GM18861 (cell line): Measurements from ENCODE around the gene ACOT7.

Experiments used
- ATAC-seq: cut with Tn5 transposase; IDR thresholded peaks from one replicate; pipeline ENCODE4 v1.9.1; 2021; ENCODE audit not compliant: unreplicated experiment

ACOT7 gene

GRCh38 chr1:6348511-6349191 is 44.9 kb downstream of the ACOT7 start:
- ATAC-seq: no peak

DNA sequence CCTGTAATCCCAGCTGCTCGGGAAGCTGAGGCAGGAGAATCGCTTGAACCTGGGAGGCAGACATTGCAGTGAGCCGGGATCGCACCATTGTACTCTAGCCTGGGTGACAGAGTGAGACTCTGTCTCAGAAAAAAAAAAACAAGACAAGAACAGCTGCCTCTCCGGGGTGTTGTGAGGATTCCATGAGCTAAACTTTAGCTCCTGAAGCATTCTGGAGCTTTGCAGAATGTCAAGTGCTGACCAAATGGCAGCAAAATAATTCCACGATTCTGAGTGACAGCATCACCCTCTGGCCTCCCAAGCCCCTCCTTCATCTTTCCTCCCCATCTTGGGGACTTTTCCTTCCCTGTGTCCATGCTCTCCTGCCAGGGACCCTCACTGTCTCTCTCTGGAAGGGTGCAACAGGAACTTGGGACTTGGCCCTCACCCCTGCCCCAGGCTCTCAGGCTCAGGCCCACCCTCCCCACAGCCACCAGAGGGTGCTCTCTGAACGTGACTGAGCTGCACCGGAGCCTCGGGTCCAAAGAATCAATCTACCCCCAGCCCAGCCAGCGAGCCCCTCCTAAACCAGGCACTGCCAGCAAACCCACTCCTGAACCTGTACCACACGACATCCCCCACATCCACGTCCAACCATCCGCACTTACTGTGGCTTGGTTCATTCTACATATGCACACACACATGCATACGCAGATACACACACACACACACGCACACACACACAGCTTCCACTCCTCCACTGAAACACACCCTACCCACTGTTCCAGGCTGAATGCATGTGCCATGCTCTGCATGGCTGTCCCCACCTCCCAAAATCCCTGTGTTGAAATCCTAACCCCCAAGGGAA is 45.7 kb downstream of the ACOT7 start:
- no peak for ATAC-seq

- no peak for ATAC-seq
These were observed 48.1 kb downstream of the ACOT7 start for GRCh38 chr1:6345460-6345859.

DNA sequence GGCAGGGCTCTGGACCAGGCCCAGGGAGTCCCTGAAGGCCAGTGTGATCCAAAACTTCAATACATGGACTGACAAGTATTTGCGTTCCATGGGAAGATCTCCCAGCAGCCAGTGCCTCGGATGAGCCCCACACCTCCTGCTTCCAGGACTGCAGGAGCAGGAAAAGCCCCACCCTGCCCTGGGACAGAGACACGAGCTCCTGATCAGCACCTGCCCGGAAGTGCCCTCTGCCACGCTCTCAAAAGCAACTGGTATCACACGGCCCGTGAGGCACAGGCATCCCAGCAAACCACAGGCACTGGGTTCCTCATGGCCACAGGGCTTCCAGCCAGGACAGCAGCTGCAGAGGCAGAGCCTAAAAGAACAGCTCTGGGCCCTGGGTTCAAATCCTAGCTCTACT is 48.6 kb downstream of the ACOT7 start:
- ATAC-seq: no peak

- ATAC-seq: no peak
These were observed 49.8 kb downstream of the ACOT7 start for GRCh38 chr1:6343506-6344405.

GRCh38 chr1:6342056-6342455 is 51.5 kb downstream of the ACOT7 start:
- no peak for ATAC-seq

GRCh38 chr1:6338695-6339094 is 54.9 kb downstream of the ACOT7 start:
- no peak for ATAC-seq

GRCh38 chr1:6336776-6337622 is 56.6 kb downstream of the ACOT7 start:
- no peak for ATAC-seq

GRCh38 chr1:6334261-6334993 is 59.1 kb downstream of the ACOT7 start:
- no peak for ATAC-seq

DNA sequence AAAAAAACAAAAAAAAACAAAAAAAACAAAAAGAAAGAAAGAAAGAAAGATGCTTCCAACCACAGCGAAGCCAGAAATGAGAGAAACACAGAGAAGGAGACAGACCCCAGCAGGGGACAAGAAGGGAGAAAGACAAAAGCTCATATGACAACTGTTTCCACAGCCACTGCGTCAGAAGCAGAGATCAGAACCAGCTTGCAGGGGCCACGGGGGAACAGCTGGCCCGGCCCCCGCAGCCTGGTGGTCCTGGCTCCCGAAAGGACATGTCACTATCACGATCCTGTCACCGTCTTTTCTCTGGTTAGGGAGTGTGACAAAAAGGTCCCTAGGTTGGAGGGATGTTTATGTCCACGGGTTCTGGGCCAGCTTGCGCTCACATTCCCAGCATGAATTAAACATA is 60.7 kb downstream of the ACOT7 start:
- ATAC-seq: no peak

GRCh38 chr1:6331543-6332273 is 61.9 kb downstream of the ACOT7 start:
- ATAC-seq: no peak

DNA sequence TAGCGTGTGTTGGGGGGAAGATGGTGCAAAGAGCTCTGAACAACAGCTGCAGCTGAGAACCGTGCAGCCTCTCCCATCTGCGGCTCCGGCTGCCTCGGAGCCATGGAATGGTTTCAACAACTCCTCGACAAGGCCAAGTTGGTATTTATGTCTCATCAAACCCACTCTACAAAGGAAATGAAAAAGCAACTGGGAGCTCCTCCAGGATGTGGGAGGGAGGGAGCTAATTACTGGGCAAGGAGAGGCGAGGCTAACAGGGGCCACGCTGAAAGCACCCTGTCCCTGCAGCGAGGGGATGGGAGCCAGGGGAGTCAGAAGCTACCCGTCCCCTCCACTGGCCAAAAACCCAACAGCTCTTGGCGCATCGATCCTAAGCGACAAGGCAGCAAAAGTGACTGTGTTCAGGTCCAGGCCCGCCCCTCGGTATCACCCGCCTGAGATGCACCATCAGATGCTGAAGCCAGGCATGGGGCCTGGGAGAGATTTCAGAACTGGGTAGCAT is 63.1 kb downstream of the ACOT7 start:
- ATAC-seq: no peak

DNA sequence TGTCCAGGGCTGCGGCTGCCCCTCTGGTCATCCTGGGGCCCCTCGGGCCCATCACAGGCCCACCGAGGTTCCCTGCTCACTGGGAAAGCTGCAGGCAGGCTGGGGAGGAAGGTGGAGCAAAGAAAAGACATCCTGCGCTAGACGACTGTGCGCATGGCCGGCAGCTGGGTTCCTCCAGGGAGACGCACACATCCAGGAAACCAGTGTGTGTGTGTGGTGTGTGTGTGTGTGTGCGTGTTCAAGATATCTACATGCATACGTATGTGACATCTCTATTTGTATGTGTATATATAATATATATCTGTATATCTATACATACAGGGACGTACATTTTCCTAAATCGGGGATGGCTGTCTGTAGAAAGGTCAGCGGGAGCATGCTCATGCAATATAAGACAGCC is 63.7 kb downstream of the ACOT7 start:
- ATAC-seq: no peak

DNA sequence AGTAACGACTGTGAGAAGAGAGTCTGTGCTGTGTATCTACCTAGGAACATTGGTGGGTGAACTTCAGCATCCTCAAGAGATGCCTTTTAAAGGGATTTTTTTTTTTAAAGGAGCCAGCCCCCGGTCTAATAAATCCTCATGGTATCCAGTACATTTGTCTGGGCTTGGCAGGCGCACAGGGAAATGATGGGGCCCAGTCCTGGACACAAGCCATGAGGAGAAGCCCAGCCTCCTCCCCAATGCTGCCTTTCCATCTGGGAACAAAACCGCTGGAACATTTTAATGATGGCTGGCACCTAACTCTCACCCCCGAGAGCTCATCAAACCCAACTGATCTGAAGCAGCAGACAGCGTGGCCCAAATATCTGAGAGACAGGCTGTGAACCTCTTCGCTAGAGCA is 64.2 kb downstream of the ACOT7 start:
- ATAC-seq: no peak

DNA sequence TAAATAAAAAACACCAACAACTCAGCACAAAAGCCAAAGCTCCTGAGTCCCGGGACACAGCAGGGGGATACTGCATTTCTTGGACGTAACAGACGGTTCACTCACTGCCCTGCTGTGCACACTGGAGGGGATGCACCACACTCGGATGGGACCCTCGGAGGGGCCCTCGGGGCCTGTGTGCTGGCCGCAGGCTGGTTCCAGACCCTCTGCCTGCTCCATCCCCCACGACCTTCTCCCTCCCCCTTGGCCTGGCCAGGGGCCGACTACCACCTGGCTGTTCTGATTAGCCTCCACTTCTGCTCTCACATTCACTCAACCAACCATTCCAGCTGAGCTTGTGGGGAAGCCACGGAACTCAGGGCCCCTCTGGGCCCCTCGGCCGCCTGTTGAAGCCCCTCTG is 64.9 kb downstream of the ACOT7 start:
- no peak for ATAC-seq

DNA sequence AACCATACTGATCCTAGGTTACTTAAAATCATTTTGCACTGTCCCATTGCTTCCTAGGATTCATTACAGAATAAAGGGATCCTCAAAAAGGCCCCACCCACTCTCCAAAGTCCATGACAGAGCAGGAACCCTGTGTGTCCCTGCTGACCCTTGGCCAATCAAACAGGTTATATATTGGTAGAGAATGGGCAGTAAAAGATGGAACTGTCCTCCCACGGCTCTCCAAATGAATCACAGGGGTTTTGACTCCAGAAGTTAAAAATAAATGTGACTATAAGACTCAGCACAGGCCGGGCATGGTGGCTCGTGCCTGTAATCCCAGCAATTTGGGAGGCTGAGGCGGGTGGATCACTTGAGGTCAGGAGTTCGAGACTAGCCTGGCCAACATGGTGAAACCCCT is 65.5 kb downstream of the ACOT7 start:
- no peak for ATAC-seq

GRCh38 chr1:6325482-6325881 is 68.1 kb downstream of the ACOT7 start:
- no peak for ATAC-seq

DNA sequence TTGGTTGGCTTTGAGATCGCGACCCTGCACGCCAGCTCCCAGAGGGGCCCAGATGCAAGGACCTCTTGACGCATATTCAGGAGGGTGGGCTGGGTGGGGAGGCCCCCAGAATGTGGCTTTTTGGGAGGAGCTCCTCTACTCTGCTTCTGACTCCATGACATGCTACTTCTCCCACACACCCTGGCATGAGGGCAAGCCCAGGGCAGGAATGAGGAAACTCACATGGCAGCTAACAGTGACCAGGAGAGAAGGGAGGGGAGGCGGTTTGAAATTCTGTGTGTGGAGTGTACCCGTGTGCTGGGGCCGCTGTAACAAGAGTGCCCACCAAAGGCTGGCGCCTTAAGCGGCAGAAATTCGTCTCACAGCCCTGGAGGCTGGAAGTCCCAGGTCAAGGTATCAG is 71.4 kb downstream of the ACOT7 start:
- ATAC-seq: no peak

DNA sequence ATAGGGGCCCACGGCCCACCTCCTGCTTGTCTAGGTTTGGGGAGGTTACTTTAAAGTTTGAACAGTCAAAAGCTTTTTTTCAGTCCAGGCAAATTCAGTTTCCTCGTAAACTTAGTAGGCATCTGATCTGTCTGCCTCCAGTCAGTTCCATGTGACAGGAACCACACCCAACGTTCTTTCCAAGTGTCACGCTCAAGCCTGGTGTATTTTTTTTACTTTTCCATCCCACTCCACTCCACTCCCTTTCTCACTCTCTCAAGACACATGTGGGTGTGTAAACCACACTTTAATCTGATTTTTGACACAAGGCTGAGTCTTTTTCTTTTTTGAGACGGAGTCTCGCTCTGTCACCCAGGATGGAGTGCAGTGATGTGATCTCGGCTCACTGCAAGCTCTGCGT is 72.4 kb downstream of the ACOT7 start:
- no peak for ATAC-seq
